ENCODE data around the gene IL36RN.

GRCh38 chr2:113104054-113104611, 45.1 kb downstream of the IL36RN start:
- TF ChIP-seq RAD21 (conservative IDR thresholded peaks at IDR 0.05) (no peak), CTCF (IDR thresholded peaks at IDR 0.05; ENCODE audit: poor library complexity, severe bottlenecking) (no peak), EP300 (conservative IDR thresholded peaks at IDR 0.05; ENCODE audit: poor library complexity, severe bottlenecking) (no peak), EZH2 (IDR thresholded peaks at IDR 0.05; ENCODE audit: borderline replicate concordance, insufficient read depth, low read length, poor library complexity, severe bottlenecking) (no peak), TAF1 (IDR thresholded peaks at IDR 0.05; ENCODE audit: low read depth) (no peak), POLR2AphosphoS5 (IDR thresholded peaks at IDR 0.05) (no peak), MXI1 (conservative IDR thresholded peaks at IDR 0.05; ENCODE audit: poor library complexity, severe bottlenecking) (no peak)
- TF ChIP-seq, protein P1, sequence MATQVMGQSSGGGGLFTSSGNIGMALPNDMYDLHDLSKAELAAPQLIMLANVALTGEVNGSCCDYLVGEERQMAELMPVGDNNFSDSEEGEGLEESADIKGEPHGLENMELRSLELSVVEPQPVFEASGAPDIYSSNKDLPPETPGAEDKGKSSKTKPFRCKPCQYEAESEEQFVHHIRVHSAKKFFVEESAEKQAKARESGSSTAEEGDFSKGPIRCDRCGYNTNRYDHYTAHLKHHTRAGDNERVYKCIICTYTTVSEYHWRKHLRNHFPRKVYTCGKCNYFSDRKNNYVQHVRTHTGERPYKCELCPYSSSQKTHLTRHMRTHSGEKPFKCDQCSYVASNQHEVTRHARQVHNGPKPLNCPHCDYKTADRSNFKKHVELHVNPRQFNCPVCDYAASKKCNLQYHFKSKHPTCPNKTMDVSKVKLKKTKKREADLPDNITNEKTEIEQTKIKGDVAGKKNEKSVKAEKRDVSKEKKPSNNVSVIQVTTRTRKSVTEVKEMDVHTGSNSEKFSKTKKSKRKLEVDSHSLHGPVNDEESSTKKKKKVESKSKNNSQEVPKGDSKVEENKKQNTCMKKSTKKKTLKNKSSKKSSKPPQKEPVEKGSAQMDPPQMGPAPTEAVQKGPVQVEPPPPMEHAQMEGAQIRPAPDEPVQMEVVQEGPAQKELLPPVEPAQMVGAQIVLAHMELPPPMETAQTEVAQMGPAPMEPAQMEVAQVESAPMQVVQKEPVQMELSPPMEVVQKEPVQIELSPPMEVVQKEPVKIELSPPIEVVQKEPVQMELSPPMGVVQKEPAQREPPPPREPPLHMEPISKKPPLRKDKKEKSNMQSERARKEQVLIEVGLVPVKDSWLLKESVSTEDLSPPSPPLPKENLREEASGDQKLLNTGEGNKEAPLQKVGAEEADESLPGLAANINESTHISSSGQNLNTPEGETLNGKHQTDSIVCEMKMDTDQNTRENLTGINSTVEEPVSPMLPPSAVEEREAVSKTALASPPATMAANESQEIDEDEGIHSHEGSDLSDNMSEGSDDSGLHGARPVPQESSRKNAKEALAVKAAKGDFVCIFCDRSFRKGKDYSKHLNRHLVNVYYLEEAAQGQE (IDR thresholded peaks at IDR 0.05; ENCODE audit: borderline replicate concordance): no peak
